ENCODE measurements around the gene TENT5C.

GRCh38 chr1:117556341-117556740 is 49.5 kb upstream of the TENT5C start:
- TF ChIP-seq CTCF (conservative IDR thresholded peaks at IDR 0.05; ENCODE audit: low read length) (no peak), EZH2phosphoT487 (IDR thresholded peaks at IDR 0.05; ENCODE audit: borderline replicate concordance) (no peak)
